ENCODE results near the gene NKX3-2. TPM values are rescaled to one million over a fixed set of nuclear protein-coding genes. Genes with fewer than 3 reads are reported as not detected.

Gene NKX3-2
- total RNA-seq, 2 experiments from 2014 or later, result not detected

- TF ChIP-seq CTCF (IDR thresholded peaks at IDR 0.05), result no peak
- ChIA-PET CTCF (interaction anchor here (1.0 to 1.5 kb wide), 2 partner anchors 11 to 17 kb away, joined by 3 to 4 read pairs; no protein-coding TSS in a partner anchor), POLR2A (no interaction called here)
- Mint-ChIP-seq H3K4me1 (ENCODE audit: low read depth) (peaks cover 43% of the 10 kb centered on the region), H3K4me3 (no peak overlapping the region), H3K27me3 (peaks cover 89% of the 10 kb centered on the region), H3K27ac (no peak overlapping the region), H3K36me3 (ENCODE audit: low read depth) (peaks cover 7% of the 10 kb centered on the region), H3K9me3 (peaks cover 9% of the 10 kb centered on the region)
- DNase-seq, result no peak
- intact Hi-C loops (cut with micrococcal nuclease), result no loop called here
- no peak for ATAC-seq
These were observed 13.3 kb downstream of the NKX3-2 start for GRCh38 chr4:13530823-13531624.

- POLR2A ChIA-PET, result interaction anchor here (0.7 to 1.0 kb wide), 2 partner anchors 13 to 20 kb away, joined by 3 to 4 read pairs; no protein-coding TSS in a partner anchor
- ATAC-seq, result no peak
- no peak overlapping the region for H3K4me3 Mint-ChIP-seq
These were observed 15.0 kb downstream of the NKX3-2 start for GRCh38 chr4:13529128-13529919.

GRCh38 chr4:13528821-13529127 lies 15.5 kb downstream of the NKX3-2 start:
- Mint-ChIP-seq H3K27ac (no peak overlapping the region), H3K4me1 (ENCODE audit: low read depth) (peaks cover 37% of the 10 kb centered on the region), H3K27me3 (peaks cover 87% of the 10 kb centered on the region), H3K4me3 (peak overlapping the region; percentile 41), H3K9me3 (peaks cover 9% of the 10 kb centered on the region), H3K36me3 (ENCODE audit: low read depth) (peaks cover 9% of the 10 kb centered on the region)
- DNase-seq (no peak), ATAC-seq (no peak)
- intact Hi-C loops (cut with micrococcal nuclease), result no loop called here
- CTCF ChIA-PET, result interaction anchor here (2.2 kb wide), 1 partner anchor 13 kb away, joined by 17 read pairs; no protein-coding TSS in a partner anchor
- POLR2A ChIA-PET, result interaction anchor here (0.7 to 1.0 kb wide), 2 partner anchors 20 to 46 kb away, joined by 3 read pairs; no protein-coding TSS in a partner anchor
- TF ChIP-seq CTCF (IDR thresholded peaks at IDR 0.05), result no peak

More at GRCh38 chr4:13529128-13529919, 15.0 kb downstream of the NKX3-2 start:
- H3K36me3 Mint-ChIP-seq (ENCODE audit: low read depth), result peaks cover 7% of the 10 kb centered on the region
- no peak for DNase-seq
- H3K27ac Mint-ChIP-seq, result no peak overlapping the region
- H3K27me3 Mint-ChIP-seq, result peaks cover 87% of the 10 kb centered on the region
- TF ChIP-seq CTCF (IDR thresholded peaks at IDR 0.05), result no peak
- peaks cover 9% of the 10 kb centered on the region for H3K9me3 Mint-ChIP-seq
- intact Hi-C loops (cut with micrococcal nuclease), result no loop called here
- CTCF ChIA-PET, result interaction anchor here (2.2 kb wide), 1 partner anchor 13 kb away, joined by 17 read pairs; no protein-coding TSS in a partner anchor
- H3K4me1 Mint-ChIP-seq (ENCODE audit: low read depth), result peaks cover 42% of the 10 kb centered on the region

- ChIA-PET CTCF (interaction anchor here (2.2 to 3.1 kb wide), 2 partner anchors 14 to 20 kb away, joined by 8 to 17 read pairs; no protein-coding TSS in a partner anchor), POLR2A (interaction anchor here (0.7 to 1.0 kb wide), 3 partner anchors 11 to 45 kb away, joined by 3 read pairs; no protein-coding TSS in a partner anchor)
- Mint-ChIP-seq H3K4me3 (peak overlapping the region; percentile 41), H3K36me3 (ENCODE audit: low read depth) (peaks cover 9% of the 10 kb centered on the region), H3K9me3 (peaks cover 9% of the 10 kb centered on the region), H3K4me1 (ENCODE audit: low read depth) (peaks cover 37% of the 10 kb centered on the region), H3K27ac (peak overlapping the region; percentile 53), H3K27me3 (peaks cover 86% of the 10 kb centered on the region)
- TF ChIP-seq CTCF (IDR thresholded peaks at IDR 0.05), result no peak
- peak; percentile 60 for DNase-seq
- ATAC-seq, result peak; percentile 76
- intact Hi-C loops (cut with micrococcal nuclease), result no loop called here
These were observed 16.1 kb downstream of the NKX3-2 start for GRCh38 chr4:13527981-13528820.
